Measurements from ENCODE around the gene ZNF14.
"Not testable (repeated sequence)": the region's sequence is repeated elsewhere in the genome, so short reads cannot be mapped to it uniquely, and the experiment has no call there.

Gene ZNF14

DNA sequence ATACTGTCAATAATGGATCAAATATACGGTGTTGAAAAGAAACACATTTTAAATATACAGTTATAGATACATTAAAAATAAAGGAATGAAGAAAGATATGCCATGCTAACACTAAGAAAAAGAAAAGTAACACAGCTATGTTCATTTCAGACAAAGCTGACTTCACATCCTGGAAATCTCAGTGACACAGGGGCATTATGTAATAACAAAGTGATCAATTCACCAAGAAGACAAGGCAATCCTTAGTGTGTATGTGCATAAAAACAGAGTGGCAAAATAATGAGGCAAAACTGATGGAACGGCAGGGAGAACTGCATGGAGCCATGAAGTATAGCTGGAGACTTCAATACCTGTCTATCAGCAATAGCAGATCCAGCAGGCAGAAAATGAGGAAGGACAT is 13.1 kb downstream of the ZNF14 start:
- WGBS (ENCODE audit: insufficient coverage, insufficient read length), result no CpG with 5 or more reads among the region's 2 CpGs
- H3K4me1 ChIP-seq (ENCODE audit: control insufficient read depth, insufficient read depth, low read length), result no peaks in the 10 kb centered on the region
- no peaks in the 10 kb centered on the region for H3K27me3 ChIP-seq (ENCODE audit: control insufficient read depth, insufficient read depth, low read length)
- no peak for DNase-seq (ENCODE audit: low read depth, low spot score)
- H3K27ac ChIP-seq (ENCODE audit: low read length), result no peak overlapping the region
- no peaks in the 10 kb centered on the region for H3K36me3 ChIP-seq (ENCODE audit: control insufficient read depth, insufficient read depth, low read length)
- peaks cover 3% of the 10 kb centered on the region for H3K9me3 ChIP-seq (ENCODE audit: control insufficient read depth, insufficient read depth, low read length)
- no peak overlapping the region for H3K4me3 ChIP-seq (ENCODE audit: low read length)

DNA sequence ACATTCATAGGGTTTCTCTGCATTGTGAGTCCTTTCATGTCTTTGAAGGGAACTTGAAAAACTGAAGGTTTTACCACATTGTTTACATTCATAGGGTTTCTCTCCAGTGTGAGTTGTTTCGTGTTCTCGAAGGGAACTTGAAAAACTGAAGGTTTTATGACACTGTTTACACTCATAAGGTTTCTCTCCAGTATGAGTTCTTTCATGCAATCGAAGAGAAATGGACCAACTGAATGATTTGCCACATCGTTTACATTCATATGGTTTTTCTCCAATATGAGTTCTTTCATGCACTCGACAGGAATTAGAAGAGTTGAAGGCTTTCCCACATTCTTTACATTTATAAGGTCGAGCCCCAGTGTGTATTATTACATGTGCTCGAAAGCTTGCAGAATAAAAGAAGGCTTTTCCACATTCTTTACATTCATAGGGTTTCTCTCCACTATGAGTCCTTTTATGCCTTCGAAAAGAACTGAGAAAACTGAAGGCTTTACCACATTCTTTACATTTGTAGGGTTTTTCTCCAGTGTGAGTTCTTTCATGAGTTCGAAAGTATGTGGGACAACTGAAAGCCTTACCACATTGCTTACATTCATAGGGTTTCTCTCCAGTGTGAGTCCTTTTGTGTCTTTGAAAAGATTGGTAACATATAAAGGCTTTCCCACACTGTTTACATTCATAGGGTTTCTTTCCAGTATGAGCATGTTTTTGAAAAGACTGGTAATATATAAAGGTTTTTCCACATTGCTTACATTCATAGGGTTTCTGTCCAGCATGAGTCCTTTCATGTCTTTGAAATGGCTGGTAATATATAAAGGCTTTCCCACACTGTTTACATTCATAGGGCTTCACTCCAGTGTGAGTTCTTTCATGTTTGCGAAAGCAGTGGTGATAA is 20.7 kb downstream of the ZNF14 start:
- H3K9me3 ChIP-seq (ENCODE audit: control insufficient read depth, insufficient read depth, low read length), result peaks cover 21% of the 10 kb centered on the region
- WGBS (ENCODE audit: insufficient coverage, insufficient read length), result no CpG with 5 or more reads among the region's 10 CpGs
- no peak overlapping the region for H3K27ac ChIP-seq (ENCODE audit: low read length)
- no peaks in the 10 kb centered on the region for H3K4me1 ChIP-seq (ENCODE audit: control insufficient read depth, insufficient read depth, low read length)
- DNase-seq (ENCODE audit: low read depth, low spot score), result no peak
- no peaks in the 10 kb centered on the region for H3K27me3 ChIP-seq (ENCODE audit: control insufficient read depth, insufficient read depth, low read length)
- H3K4me3 ChIP-seq (ENCODE audit: low read length), result no peak overlapping the region
- H3K36me3 ChIP-seq (ENCODE audit: control insufficient read depth, insufficient read depth, low read length), result peaks cover 21% of the 10 kb centered on the region; the same call in 1 of the 2 replicates

DNA sequence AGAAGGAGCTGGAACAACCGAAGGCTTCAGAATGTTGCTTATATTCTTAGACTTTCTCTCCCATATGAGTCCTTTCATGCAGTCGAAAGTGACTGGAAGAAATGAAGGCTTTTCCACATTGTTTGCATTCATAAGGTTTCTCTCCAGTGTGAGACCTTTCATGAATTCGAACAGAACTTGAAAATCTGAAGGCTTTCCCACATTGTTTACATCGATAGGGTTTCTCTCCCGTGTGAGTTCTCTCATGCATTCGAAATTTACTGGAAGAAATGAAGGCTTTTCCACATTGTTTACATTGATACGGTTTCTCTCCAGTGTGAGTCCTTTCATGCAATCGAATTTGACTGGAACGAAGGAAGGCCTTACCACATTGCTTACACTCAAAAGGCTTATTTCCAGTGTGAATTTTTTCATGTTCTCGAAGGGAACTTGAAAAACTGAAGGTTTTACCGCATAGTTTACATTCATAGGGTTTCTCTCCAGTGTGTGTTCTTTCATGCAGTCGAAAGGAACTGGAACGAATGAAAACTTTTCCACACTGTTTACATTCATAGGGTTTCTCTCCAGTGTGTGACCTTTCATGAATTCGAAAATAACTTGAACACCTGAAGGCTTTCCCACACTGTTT is 21.5 kb downstream of the ZNF14 start:
- no peaks in the 10 kb centered on the region for H3K27me3 ChIP-seq (ENCODE audit: control insufficient read depth, insufficient read depth, low read length)
- no peak overlapping the region for H3K27ac ChIP-seq (ENCODE audit: low read length)
- H3K9me3 ChIP-seq (ENCODE audit: control insufficient read depth, insufficient read depth, low read length), result peaks cover 21% of the 10 kb centered on the region
- peaks cover 21% of the 10 kb centered on the region; the same call in 1 of the 2 replicates for H3K36me3 ChIP-seq (ENCODE audit: control insufficient read depth, insufficient read depth, low read length)
- H3K4me1 ChIP-seq (ENCODE audit: control insufficient read depth, insufficient read depth, low read length), result no peaks in the 10 kb centered on the region
- DNase-seq (ENCODE audit: low read depth, low spot score), result no peak
- WGBS (ENCODE audit: insufficient coverage, insufficient read length), result no CpG with 5 or more reads among the region's 14 CpGs
- no peak overlapping the region for H3K4me3 ChIP-seq (ENCODE audit: low read length)

DNA sequence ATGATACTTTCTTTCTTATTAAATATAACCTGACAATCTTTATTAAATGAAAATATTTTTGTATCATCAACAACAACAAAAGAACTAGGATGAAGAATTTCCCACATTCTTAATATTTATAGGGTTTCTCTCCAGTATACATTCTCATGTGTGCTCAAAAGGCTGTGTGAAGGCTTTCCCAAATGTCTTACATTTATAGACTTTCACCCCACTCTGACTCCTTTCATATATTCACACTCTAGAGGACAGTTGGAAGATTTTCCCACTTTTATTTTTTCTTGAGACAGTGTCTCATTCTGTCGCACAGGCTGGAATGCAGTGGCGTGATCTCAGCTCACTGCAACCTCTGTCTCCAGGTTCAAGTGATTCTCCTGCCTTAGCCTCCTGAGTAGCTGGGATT is 22.4 kb downstream of the ZNF14 start:
- H3K9me3 ChIP-seq (ENCODE audit: control insufficient read depth, insufficient read depth, low read length), result peaks cover 20% of the 10 kb centered on the region
- WGBS (ENCODE audit: insufficient coverage, insufficient read length), result no CpG with 5 or more reads among the region's 2 CpGs
- H3K27me3 ChIP-seq (ENCODE audit: control insufficient read depth, insufficient read depth, low read length), result no peaks in the 10 kb centered on the region
- no peaks in the 10 kb centered on the region for H3K4me1 ChIP-seq (ENCODE audit: control insufficient read depth, insufficient read depth, low read length)
- H3K27ac ChIP-seq (ENCODE audit: low read length), result no peak overlapping the region
- no peak for DNase-seq (ENCODE audit: low read depth, low spot score)
- peaks cover 21% of the 10 kb centered on the region; the same call in 1 of the 2 replicates for H3K36me3 ChIP-seq (ENCODE audit: control insufficient read depth, insufficient read depth, low read length)
- no peak overlapping the region for H3K4me3 ChIP-seq (ENCODE audit: low read length)

DNA sequence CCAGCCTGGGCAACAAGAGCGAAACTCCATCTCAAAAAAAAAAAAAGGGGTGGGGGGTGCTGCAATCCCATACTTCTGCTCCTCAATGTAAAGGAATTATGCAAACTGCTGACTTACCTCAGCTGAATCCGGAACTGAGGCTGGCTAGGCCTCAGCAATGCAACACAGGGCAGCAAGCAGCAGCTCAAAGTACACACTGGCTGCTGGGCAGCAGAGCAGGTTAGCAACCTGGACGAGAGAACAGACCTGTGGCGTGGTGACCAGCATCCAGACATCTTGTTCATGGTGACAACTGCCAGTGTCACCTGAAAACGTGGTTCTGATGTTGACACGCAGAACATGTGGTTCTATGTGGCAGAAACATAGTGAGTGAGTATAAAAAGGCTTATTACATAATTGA is 28.1 kb downstream of the ZNF14 start:
- H3K27me3 ChIP-seq (ENCODE audit: control insufficient read depth, insufficient read depth, low read length), result no peaks in the 10 kb centered on the region
- WGBS (ENCODE audit: insufficient coverage, insufficient read length), result no CpG with 5 or more reads among the region's 6 CpGs
- H3K36me3 ChIP-seq (ENCODE audit: control insufficient read depth, insufficient read depth, low read length), result no peaks in the 10 kb centered on the region
- DNase-seq (ENCODE audit: low read depth, low spot score), result no peak
- H3K27ac ChIP-seq (ENCODE audit: low read length), result no peak overlapping the region
- peaks cover 1% of the 10 kb centered on the region for H3K9me3 ChIP-seq (ENCODE audit: control insufficient read depth, insufficient read depth, low read length)
- H3K4me3 ChIP-seq (ENCODE audit: low read length), result no peak overlapping the region
- H3K4me1 ChIP-seq (ENCODE audit: control insufficient read depth, insufficient read depth, low read length), result no peaks in the 10 kb centered on the region

DNA sequence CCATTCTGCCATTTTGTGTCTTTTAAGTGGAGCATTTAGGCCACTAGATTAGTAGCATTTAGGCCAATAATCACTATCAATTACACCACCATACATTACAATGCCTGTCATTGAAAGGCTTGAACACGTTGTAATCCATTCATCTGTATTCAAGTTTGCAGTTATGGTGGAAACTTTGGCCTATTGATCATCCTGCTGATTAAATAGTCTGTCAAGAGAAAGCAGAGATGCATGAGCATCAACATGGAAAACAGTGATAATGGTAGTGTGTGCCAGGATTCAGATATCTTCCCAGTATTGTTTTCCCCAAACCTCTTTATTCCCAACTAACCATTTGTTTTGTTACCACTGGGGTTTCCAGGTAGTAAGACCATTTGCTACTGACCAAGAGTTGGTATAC is 32.4 kb downstream of the ZNF14 start:
- DNase-seq (ENCODE audit: low read depth, low spot score); H3K9me3 ChIP-seq (ENCODE audit: control insufficient read depth, insufficient read depth, low read length); H3K27me3 ChIP-seq (ENCODE audit: control insufficient read depth, insufficient read depth, low read length); H3K4me1 ChIP-seq (ENCODE audit: control insufficient read depth, insufficient read depth, low read length); H3K27ac ChIP-seq (ENCODE audit: low read length); H3K36me3 ChIP-seq (ENCODE audit: control insufficient read depth, insufficient read depth, low read length); H3K4me3 ChIP-seq (ENCODE audit: low read length): not testable (repeated sequence)
- no CpG with 5 or more reads among the region's 1 CpG for WGBS (ENCODE audit: insufficient coverage, insufficient read length)

DNA sequence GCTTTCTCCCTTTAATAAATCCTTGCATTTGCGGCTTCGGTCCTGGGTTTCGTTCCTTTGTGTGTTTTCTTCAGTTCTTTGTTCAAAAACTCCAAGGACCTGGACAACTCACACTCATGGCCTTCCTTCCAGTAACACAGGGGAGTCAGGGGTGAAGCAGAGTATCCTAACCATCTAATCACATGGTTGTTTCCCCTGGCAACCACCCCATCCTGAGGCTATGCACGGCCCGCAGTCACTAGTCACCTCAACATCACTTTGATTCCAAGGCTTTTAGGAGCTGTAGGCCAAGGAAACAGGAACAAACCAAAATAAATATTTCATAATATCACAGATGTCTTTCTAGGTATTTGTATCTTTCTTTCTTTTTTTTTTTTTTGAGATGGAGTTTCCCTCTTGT is 35.3 kb downstream of the ZNF14 start:
- Histone ChIP-seq H3K4me1 (ENCODE audit: control insufficient read depth, insufficient read depth, low read length) (no peaks in the 10 kb centered on the region), H3K9me3 (ENCODE audit: control insufficient read depth, insufficient read depth, low read length) (no peaks in the 10 kb centered on the region), H3K4me3 (ENCODE audit: low read length) (no peak overlapping the region), H3K36me3 (ENCODE audit: control insufficient read depth, insufficient read depth, low read length) (no peaks in the 10 kb centered on the region), H3K27ac (ENCODE audit: low read length) (no peak overlapping the region), H3K27me3 (ENCODE audit: control insufficient read depth, insufficient read depth, low read length) (no peaks in the 10 kb centered on the region)
- DNase-seq (ENCODE audit: low read depth, low spot score), result no peak
- WGBS (ENCODE audit: insufficient coverage, insufficient read length), result no CpG with 5 or more reads among the region's 5 CpGs

DNA sequence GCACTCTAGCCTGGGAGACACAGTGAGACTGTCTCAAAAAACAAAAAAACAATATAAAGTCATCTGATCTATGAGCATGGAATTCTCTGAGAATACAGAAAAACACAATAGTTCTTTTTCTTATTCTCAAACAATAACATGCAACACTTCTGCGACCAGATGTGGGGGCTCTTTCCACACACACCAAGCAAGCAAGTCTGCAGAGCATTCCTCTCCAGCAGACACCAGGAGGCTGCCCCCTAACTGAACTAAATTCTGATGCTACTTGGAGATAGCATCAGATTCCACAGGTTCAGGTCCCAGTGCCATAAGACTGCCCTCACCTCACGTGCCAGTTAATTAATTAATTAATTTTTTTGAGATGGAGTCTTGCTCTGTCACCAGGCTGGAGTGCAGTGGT is 36.5 kb downstream of the ZNF14 start:
- Histone ChIP-seq H3K27ac (ENCODE audit: low read length) (no peak overlapping the region), H3K9me3 (ENCODE audit: control insufficient read depth, insufficient read depth, low read length) (no peaks in the 10 kb centered on the region), H3K4me1 (ENCODE audit: control insufficient read depth, insufficient read depth, low read length) (no peaks in the 10 kb centered on the region), H3K27me3 (ENCODE audit: control insufficient read depth, insufficient read depth, low read length) (no peaks in the 10 kb centered on the region), H3K4me3 (ENCODE audit: low read length) (no peak overlapping the region), H3K36me3 (ENCODE audit: control insufficient read depth, insufficient read depth, low read length) (no peaks in the 10 kb centered on the region)
- no peak for DNase-seq (ENCODE audit: low read depth, low spot score)
- WGBS (ENCODE audit: insufficient coverage, insufficient read length), result no CpG with 5 or more reads among the region's 2 CpGs

DNA sequence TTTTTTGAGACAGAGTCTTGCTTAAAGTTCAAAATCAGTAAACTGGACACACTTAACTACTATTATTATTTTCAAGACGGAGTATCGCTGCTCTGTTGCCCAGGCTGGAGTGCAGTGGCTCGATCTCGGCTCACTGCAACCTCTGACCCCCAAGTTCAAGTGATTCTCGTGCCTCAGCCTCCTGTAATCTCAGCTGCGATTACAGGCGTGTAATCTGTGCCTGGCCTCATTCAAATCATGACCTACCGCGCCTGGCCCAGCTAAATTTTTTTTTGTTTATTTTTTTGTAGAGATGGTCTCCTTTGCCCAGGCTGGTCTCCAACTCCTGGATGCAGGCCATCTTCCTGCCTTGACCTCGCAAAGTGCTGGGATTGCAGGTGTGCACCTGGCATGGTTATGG is 41.2 kb downstream of the ZNF14 start:
- Histone ChIP-seq H3K4me3 (ENCODE audit: low read length) (no peak overlapping the region), H3K9me3 (ENCODE audit: control insufficient read depth, insufficient read depth, low read length) (no peaks in the 10 kb centered on the region), H3K27me3 (ENCODE audit: control insufficient read depth, insufficient read depth, low read length) (no peaks in the 10 kb centered on the region), H3K4me1 (ENCODE audit: control insufficient read depth, insufficient read depth, low read length) (no peaks in the 10 kb centered on the region), H3K36me3 (ENCODE audit: control insufficient read depth, insufficient read depth, low read length) (no peaks in the 10 kb centered on the region), H3K27ac (ENCODE audit: low read length) (no peak overlapping the region)
- no CpG with 5 or more reads among the region's 10 CpGs for WGBS (ENCODE audit: insufficient coverage, insufficient read length)
- no peak for DNase-seq (ENCODE audit: low read depth, low spot score)

DNA sequence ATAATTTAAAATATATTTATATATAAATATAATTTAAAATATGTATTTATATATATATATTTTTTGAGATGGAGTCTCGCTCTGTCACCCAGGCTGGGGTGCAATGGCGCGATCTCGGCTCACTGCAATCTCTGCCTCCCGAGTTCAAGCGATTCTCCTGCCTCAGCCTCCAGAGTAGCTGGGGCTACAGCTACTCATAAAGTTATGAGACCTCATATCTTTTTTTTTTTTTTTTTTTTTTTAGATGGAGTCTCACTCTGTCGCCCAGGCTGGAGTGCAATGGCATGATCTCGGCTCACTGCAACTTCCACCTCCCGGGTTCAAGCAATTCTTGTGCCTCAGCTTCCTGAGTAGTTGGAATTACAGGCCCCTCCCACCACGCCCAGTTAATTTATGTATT is 43.9 kb downstream of the ZNF14 start:
- not testable (repeated sequence) for H3K36me3 ChIP-seq (ENCODE audit: control insufficient read depth, insufficient read depth, low read length); DNase-seq (ENCODE audit: low read depth, low spot score); H3K9me3 ChIP-seq (ENCODE audit: control insufficient read depth, insufficient read depth, low read length); H3K27me3 ChIP-seq (ENCODE audit: control insufficient read depth, insufficient read depth, low read length); H3K4me1 ChIP-seq (ENCODE audit: control insufficient read depth, insufficient read depth, low read length); H3K4me3 ChIP-seq (ENCODE audit: low read length); H3K27ac ChIP-seq (ENCODE audit: low read length)
- WGBS (ENCODE audit: insufficient coverage, insufficient read length), result no CpG with 5 or more reads among the region's 10 CpGs
